Activated T-cell treated with anti-CD3 and anti-CD28 coated beads for 1 hour (primary cell): ENCODE data around the gene DDX51.
A peak's percentile ranks its signal among the peaks of the same experiment; 100 is the strongest.

Source experiments
- DNase-seq: peaks from one replicate; pipeline ENCODE4 v3.0.0-alpha.2; 2020; ENCODE audit warnings: low read depth

The DDX51 gene

GRCh38 chr12:132144115-132144809, at the start of gene DDX51, which contains the start of gene NOC4L:
Gene DDX51 (minus strand): TSS chr12:132144319. CDS start chr12:132144296, 23 bp downstream.
Gene NOC4L (plus strand): TSS chr12:132144457. CDS start chr12:132144489, 32 bp downstream.
- peak; percentile 92 for DNase-seq

GRCh38 chr12:132191715-132192553, 47.8 kb upstream of the DDX51 start:
- DNase-seq, result no peak

GRCh38 chr12:132190834-132191500, 46.8 kb upstream of the DDX51 start:
- DNase-seq, result no peak

- no peak for DNase-seq
These were observed 46.1 kb upstream of the DDX51 start for GRCh38 chr12:132190012-132190755.

- DNase-seq, result peak; percentile 89
These were observed 45.4 kb upstream of the DDX51 start for GRCh38 chr12:132189378-132190011.

- no peak for DNase-seq
These were observed 44.8 kb upstream of the DDX51 start for GRCh38 chr12:132188916-132189325.

GRCh38 chr12:132188451-132188901, 44.4 kb upstream of the DDX51 start:
- no peak for DNase-seq

- no peak for DNase-seq
These were observed 43.7 kb upstream of the DDX51 start for GRCh38 chr12:132187646-132188450.

- DNase-seq, result no peak
These were observed 42.9 kb upstream of the DDX51 start for GRCh38 chr12:132186857-132187620.

GRCh38 chr12:132186208-132186856, 42.2 kb upstream of the DDX51 start:
- DNase-seq, result no peak

- no peak for DNase-seq
These were observed 41.6 kb upstream of the DDX51 start for GRCh38 chr12:132185705-132186104.

GRCh38 chr12:132182711-132183365, 38.7 kb upstream of the DDX51 start:
- DNase-seq, result no peak

GRCh38 chr12:132182206-132182710, 38.1 kb upstream of the DDX51 start:
- no peak for DNase-seq

- DNase-seq, result no peak
These were observed 37.6 kb upstream of the DDX51 start for GRCh38 chr12:132181570-132182200.

GRCh38 chr12:132180648-132181546, 36.8 kb upstream of the DDX51 start:
- DNase-seq, result no peak

GRCh38 chr12:132179431-132180362, 35.6 kb upstream of the DDX51 start:
- DNase-seq, result no peak
